ENCODE measurements around the gene CCHCR1. TPM values are rescaled to one million over a fixed set of nuclear protein-coding genes. Genes with fewer than 3 reads are reported as not detected.
A peak's percentile ranks its signal among the peaks of the same experiment; 100 is the strongest.

CCHCR1 gene
- polyA plus RNA-seq, 3 donors, result 2.2 to 8.4 (median 2.8) TPM

DNA sequence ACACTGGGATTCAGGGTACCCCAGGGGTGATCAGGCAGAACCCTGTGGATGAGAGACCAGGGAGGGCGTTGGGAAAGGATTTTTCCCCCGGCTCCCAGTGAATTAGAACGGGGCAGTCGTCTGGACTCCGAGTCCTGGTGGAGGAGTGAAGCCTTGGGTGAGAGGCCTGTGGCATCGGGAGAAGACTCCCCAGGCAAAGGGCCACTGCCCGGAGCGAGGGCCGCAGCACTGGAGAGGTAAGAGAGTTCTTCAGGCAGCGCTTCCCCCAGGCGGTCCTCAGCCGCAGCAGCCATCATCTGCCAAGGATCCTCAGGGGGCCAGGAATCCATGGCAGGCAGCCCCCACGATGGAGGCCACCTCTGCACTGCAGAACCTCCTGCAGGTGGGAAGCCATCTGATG is 45.9 kb downstream of the CCHCR1 start:
- Histone ChIP-seq H3K27me3 (ENCODE audit: control insufficient read depth in 2 of 2, insufficient read depth in 2 of 2, low read length in 2 of 2) (peaks cover 0 to 3% of the 10 kb centered on the region in 2 donors), H3K79me2 (ENCODE audit: insufficient read depth, low read length) (no peaks in the 10 kb centered on the region), H3K36me3 (replicated peaks in 1 of 2; ENCODE audit: control insufficient read depth in 1 of 2, insufficient read depth in 2 of 2, low read length in 2 of 2) (no peaks in the 10 kb centered on the region), H4K20me1 (ENCODE audit: insufficient read depth, low read length) (no peaks in the 10 kb centered on the region), H3K27ac (ENCODE audit: low read depth in 1 of 2, low read length in 2 of 2) (no peak overlapping the region), H3K4me1 (ENCODE audit: control insufficient read depth in 1 of 2, insufficient read depth in 2 of 2, low read length in 2 of 2) (peaks cover 16 to 32% of the 10 kb centered on the region in 2 donors), H3K9ac (ENCODE audit: insufficient read depth, low read length, poor library complexity, severe bottlenecking) (no peak overlapping the region), H3K9me3 (replicated peaks in 1 of 2; ENCODE audit: control insufficient read depth in 1 of 2, insufficient read depth in 1 of 2, low read length in 2 of 2) (no peaks in the 10 kb centered on the region), H3K4me2 (replicated peaks; ENCODE audit: extremely low read depth, low read length, poor library complexity, severe bottlenecking) (no peak overlapping the region), H3K4me3 (replicated peaks in 1 of 3; ENCODE audit: low read depth in 2 of 3, low read length in 3 of 3) (no peak overlapping the region), H2AFZ (ENCODE audit: insufficient read depth, low read depth, low read length, poor library complexity, severe bottlenecking) (no peak overlapping the region)
- Mint-ChIP-seq H3K36me3 (no peaks in the 10 kb centered on the region), H3K27ac (peak overlapping the region in 1 of 7 donors; percentile 66), H3K27me3 (ENCODE audit: low read depth in 3 of 3) (peaks cover 12 to 14% (median 13%) of the 10 kb centered on the region in 3 donors), H3K9me3 (peaks cover 0 to 2% (median 0%) of the 10 kb centered on the region in 7 donors), H3K4me1 (peaks cover 41% of the 10 kb centered on the region), H3K4me3 (no peak overlapping the region)
- 91% methylated on average over 12 of the region's 13 CpGs for WGBS (ENCODE audit: insufficient coverage)
- intact Hi-C loops (cut with micrococcal nuclease), result no loop called here
- TF ChIP-seq, protein P1, sequence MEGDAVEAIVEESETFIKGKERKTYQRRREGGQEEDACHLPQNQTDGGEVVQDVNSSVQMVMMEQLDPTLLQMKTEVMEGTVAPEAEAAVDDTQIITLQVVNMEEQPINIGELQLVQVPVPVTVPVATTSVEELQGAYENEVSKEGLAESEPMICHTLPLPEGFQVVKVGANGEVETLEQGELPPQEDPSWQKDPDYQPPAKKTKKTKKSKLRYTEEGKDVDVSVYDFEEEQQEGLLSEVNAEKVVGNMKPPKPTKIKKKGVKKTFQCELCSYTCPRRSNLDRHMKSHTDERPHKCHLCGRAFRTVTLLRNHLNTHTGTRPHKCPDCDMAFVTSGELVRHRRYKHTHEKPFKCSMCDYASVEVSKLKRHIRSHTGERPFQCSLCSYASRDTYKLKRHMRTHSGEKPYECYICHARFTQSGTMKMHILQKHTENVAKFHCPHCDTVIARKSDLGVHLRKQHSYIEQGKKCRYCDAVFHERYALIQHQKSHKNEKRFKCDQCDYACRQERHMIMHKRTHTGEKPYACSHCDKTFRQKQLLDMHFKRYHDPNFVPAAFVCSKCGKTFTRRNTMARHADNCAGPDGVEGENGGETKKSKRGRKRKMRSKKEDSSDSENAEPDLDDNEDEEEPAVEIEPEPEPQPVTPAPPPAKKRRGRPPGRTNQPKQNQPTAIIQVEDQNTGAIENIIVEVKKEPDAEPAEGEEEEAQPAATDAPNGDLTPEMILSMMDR (IDR thresholded peaks at IDR 0.05), result no peak
- DNase-seq, result no peak

DNA sequence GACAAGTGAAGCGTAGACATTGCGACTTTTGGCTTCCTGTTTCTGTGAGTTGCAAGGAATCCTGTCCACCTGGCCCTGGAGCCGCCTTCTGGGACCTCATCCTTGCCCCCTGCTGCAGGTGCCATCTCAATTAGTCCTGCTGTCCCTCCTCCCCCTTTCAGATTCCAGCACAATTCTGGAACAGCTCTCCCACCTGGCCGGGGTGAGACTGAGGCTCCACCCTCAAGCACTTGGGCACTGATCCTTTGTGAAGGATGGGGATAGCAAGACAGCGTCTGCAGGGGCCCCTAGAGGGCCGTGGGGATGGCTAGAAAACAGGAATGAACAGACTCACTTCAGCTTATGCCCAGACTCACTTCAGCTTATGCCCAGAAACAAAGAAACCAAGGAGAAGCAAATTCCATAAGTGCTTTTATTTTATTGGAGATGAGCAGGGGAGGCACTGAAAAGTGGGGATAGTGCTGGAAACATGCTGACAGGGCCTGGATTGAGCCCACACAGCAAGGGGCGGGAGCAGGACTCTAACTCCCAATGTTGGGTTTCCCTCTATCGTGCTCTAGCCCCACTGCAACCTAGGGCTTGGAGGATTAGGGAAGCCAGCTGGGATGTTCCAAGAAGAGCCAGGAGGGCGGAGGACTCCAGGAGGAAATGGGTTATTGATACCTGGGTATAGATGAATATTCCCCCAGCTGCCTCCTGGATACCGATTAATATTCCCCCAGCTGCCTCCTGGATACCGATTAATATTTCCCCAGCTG is 46.6 kb downstream of the CCHCR1 start:
- intact Hi-C loops (cut with micrococcal nuclease), result no loop called here
- H3K9me3 Mint-ChIP-seq, result peaks cover 0 to 2% (median 0%) of the 10 kb centered on the region in 7 donors
- H3K4me2 ChIP-seq (replicated peaks; ENCODE audit: extremely low read depth, low read length, poor library complexity, severe bottlenecking), result no peak overlapping the region
- TF ChIP-seq, protein P1 (IDR thresholded peaks at IDR 0.05), result no peak
- 83% methylated on average over 3 of the region's 11 CpGs for WGBS (ENCODE audit: insufficient coverage)
- no peaks in the 10 kb centered on the region for H4K20me1 ChIP-seq (ENCODE audit: insufficient read depth, low read length)
- peaks cover 39% of the 10 kb centered on the region for H3K4me1 Mint-ChIP-seq
- no peak overlapping the region for H2AFZ ChIP-seq (ENCODE audit: insufficient read depth, low read depth, low read length, poor library complexity, severe bottlenecking)
- H3K36me3 Mint-ChIP-seq, result no peaks in the 10 kb centered on the region
- no peak overlapping the region for H3K4me3 Mint-ChIP-seq
- H3K9me3 ChIP-seq (replicated peaks in 1 of 2; ENCODE audit: control insufficient read depth in 1 of 2, insufficient read depth in 1 of 2, low read length in 2 of 2), result no peaks in the 10 kb centered on the region
- no peak for DNase-seq
- H3K27ac Mint-ChIP-seq, result peak overlapping the region in 1 of 7 donors; percentile 15
- H3K36me3 ChIP-seq (replicated peaks in 1 of 2; ENCODE audit: control insufficient read depth in 1 of 2, insufficient read depth in 2 of 2, low read length in 2 of 2), result no peaks in the 10 kb centered on the region
- peaks cover 0 to 3% of the 10 kb centered on the region in 2 donors for H3K27me3 ChIP-seq (ENCODE audit: control insufficient read depth in 2 of 2, insufficient read depth in 2 of 2, low read length in 2 of 2)
- no peak overlapping the region for H3K27ac ChIP-seq (ENCODE audit: low read depth in 1 of 2, low read length in 2 of 2)
- H3K27me3 Mint-ChIP-seq (ENCODE audit: low read depth in 3 of 3), result peaks cover 12 to 15% (median 13%) of the 10 kb centered on the region in 3 donors
- H3K9ac ChIP-seq (ENCODE audit: insufficient read depth, low read length, poor library complexity, severe bottlenecking), result no peak overlapping the region
- no peaks in the 10 kb centered on the region for H3K79me2 ChIP-seq (ENCODE audit: insufficient read depth, low read length)
- H3K4me1 ChIP-seq (ENCODE audit: control insufficient read depth in 1 of 2, insufficient read depth in 2 of 2, low read length in 2 of 2), result peaks cover 16 to 31% of the 10 kb centered on the region in 2 donors
- no peak overlapping the region for H3K4me3 ChIP-seq (replicated peaks in 1 of 3; ENCODE audit: low read depth in 2 of 3, low read length in 3 of 3)
